B cell (primary cell): ENCODE measurements around the gene EPHB4. TPM values are rescaled to one million over a fixed set of nuclear protein-coding genes. Genes with fewer than 3 reads are reported as not detected.

ENCODE experiments used
- ATAC-seq: fragments of 200-7000 bp; cut with Tn5 transposase; one replicate; pipeline ENCODE4 v1.10.0; 2021; ENCODE audit warnings: low read depth, mild to moderate bottlenecking, moderate number of reproducible peaks, moderate library complexity
- CTCF ChIA-PET: fragments of 350-600 bp; sonication (Branson Sonifier 250); formaldehyde crosslinking; loops from one replicate; lab custom pipeline; 2021; ENCODE audit warnings: antibody characterized with exemption, inconsistent platforms; lab: Charles Lee
- POLR2A ChIA-PET: fragments of 350-600 bp; sonication (Branson Sonifier 250); formaldehyde crosslinking; loops from one replicate; lab custom pipeline; 2021; ENCODE audit warnings: antibody characterized with exemption; lab: Charles Lee
- DNase-seq: peaks from one replicate; pipeline ENCODE4 v3.0.0; 2013
- H2AFZ ChIP-seq: 2 replicates; pipeline ENCODE4 v1.6.1; 2012; ENCODE audit warnings: mild to moderate bottlenecking, low read depth, low read length; ENCODE audit not compliant: insufficient read depth, poor library complexity, severe bottlenecking
- H3K27ac ChIP-seq, 2 donors: 1 replicate in 1 of 2; 2 replicates in 1 of 2; pipeline ENCODE4 v1.5.1; 2012 to 2013; ENCODE audit warnings: low read length in 2 of 2, mild to moderate bottlenecking in 2 of 2, moderate library complexity in 1 of 2
- H3K27me3 ChIP-seq, 4 experiments: fragments of 200-600 bp in 1 of 4; sonication (generic) in 1 of 4; replicated peaks in 1 of 4; 1 replicate in 2 of 4; 2 replicates in 2 of 4; pipeline versions ENCODE4 v1.6.1 to v1.7.0; 2013 to 2016; ENCODE audit warnings: low read length in 3 of 4, mild to moderate bottlenecking in 2 of 4, mixed read lengths in 1 of 4, moderate library complexity in 1 of 4; ENCODE audit not compliant: insufficient read depth in 4 of 4, control insufficient read depth in 3 of 4; ENCODE audit errors: control extremely low read depth in 1 of 4
- H3K36me3 ChIP-seq, 2 experiments: replicated peaks in 1 of 2; 1 replicate in 1 of 2; 2 replicates in 1 of 2; pipeline versions ENCODE4 v1.6.1 to v1.7.1; 2013; ENCODE audit warnings: low read length in 1 of 2; ENCODE audit not compliant: insufficient read depth in 2 of 2, control insufficient read depth in 1 of 2; ENCODE audit errors: control extremely low read depth in 1 of 2, extremely low read depth in 1 of 2
- H3K4me1 ChIP-seq, 2 donors: fragments of 200-600 bp in 1 of 2; sonication (generic) in 1 of 2; 1 replicate in 1 of 2; 2 replicates in 1 of 2; pipeline versions ENCODE4 v1.5.1 to v1.6.1; 2013 to 2017; ENCODE audit warnings: low read length in 2 of 2; ENCODE audit not compliant: control insufficient read depth in 2 of 2, insufficient read depth in 2 of 2
- H3K4me2 ChIP-seq: replicated peaks from 2 replicates; pipeline ENCODE3; 2012; ENCODE audit warnings: mild to moderate bottlenecking, low read depth, low read length; ENCODE audit not compliant: poor library complexity, severe bottlenecking
- H3K4me3 ChIP-seq, 5 experiments: fragments of 200-600 bp in 1 of 5; sonication (generic) in 1 of 5; 1 replicate in 3 of 5; 2 replicates in 2 of 5; pipeline versions ENCODE4 v1.5.1 to v1.7.0; 2011 to 2016; ENCODE audit warnings: low read length in 4 of 5, mild to moderate bottlenecking in 4 of 5, low read depth in 2 of 5, control low read depth in 1 of 5, moderate library complexity in 1 of 5; ENCODE audit not compliant: insufficient read depth in 1 of 5; ENCODE audit errors: control extremely low read depth in 1 of 5, extremely low read depth in 1 of 5
- H3K79me2 ChIP-seq: fragments of 200-600 bp; sonication (generic); one replicate; pipeline ENCODE4 v1.6.0; 2016; ENCODE audit warnings: low read length; ENCODE audit not compliant: control insufficient read depth, insufficient read depth
- H3K9ac ChIP-seq: fragments of 200-600 bp; sonication (generic); 2 replicates; pipeline ENCODE4 v1.6.1; 2017; ENCODE audit warnings: mild to moderate bottlenecking, low read length, moderate library complexity
- H3K9me3 ChIP-seq, 3 donors: one replicate each; pipeline versions ENCODE4 v1.6.1 to v1.7.1; 2013; ENCODE audit warnings: low read length in 2 of 3; ENCODE audit not compliant: control insufficient read depth in 2 of 3, insufficient read depth in 1 of 3; ENCODE audit errors: control extremely low read depth in 1 of 3
- H4K20me1 ChIP-seq: 2 replicates; pipeline ENCODE4 v1.6.0; 2012; ENCODE audit warnings: mild to moderate bottlenecking, low read length; ENCODE audit not compliant: insufficient read depth, control insufficient read depth, poor library complexity, severe bottlenecking
- H3K27ac Mint-ChIP-seq: one replicate; pipeline ENCODE4 v1.8.0; 2021; ENCODE audit warnings: mixed read lengths
- H3K27me3 Mint-ChIP-seq: one replicate; pipeline ENCODE4 v1.8.0; 2021; ENCODE audit warnings: mixed read lengths
- H3K4me1 Mint-ChIP-seq: one replicate; pipeline ENCODE4 v1.8.0; 2021; ENCODE audit warnings: mixed read lengths
- H3K4me3 Mint-ChIP-seq: one replicate; pipeline ENCODE4 v1.8.0; 2021; ENCODE audit warnings: mixed read lengths
- H3K9me3 Mint-ChIP-seq: one replicate; pipeline ENCODE4 v1.8.0; 2022; ENCODE audit warnings: mixed read lengths; ENCODE audit not compliant: insufficient read depth
- EZH2 ChIP-seq: IDR thresholded peaks from 2 replicates; pipeline ENCODE4 v1.6.1; 2012; ENCODE audit warnings: borderline replicate concordance, low read depth, mild to moderate bottlenecking, moderate library complexity, low read length; ENCODE audit not compliant: insufficient read depth, poor library complexity, severe bottlenecking
- WGBS: methylation state at CpG from one replicate; pipeline ENCODE4 v1.1.5; 2013; ENCODE audit warnings: missing lambda C conversion rate; ENCODE audit not compliant: insufficient coverage; 5-methylcytosine and 5-hydroxymethylcytosine counted together
- intact Hi-C: fragments of 100-400 bp; cut with micrococcal nuclease; formaldehyde crosslinking; loops from one replicate; pipeline ENCODE4 v1.10.0; 2022
- polyA plus RNA-seq: library from polyadenylated mRNA; depleted of rRNA; stranded (reverse); fragments of >200 nt; gene quantifications from 2 replicates; pipeline ENCODE4 v1.2.3, GENCODE V29; 2012
- total RNA-seq, 2 donors: library from RNA; stranded (reverse); fragments of 120-200 nt in 1 of 2; gene quantifications; 1 replicate in 1 of 2; 2 replicates in 1 of 2; pipeline versions ENCODE4 v1.2.3 to v1.2.4, GENCODE V29; 2013 to 2022
- TF ChIP-seq, protein P1 (sequence below): fragments of 200-600 bp; IDR thresholded peaks from one replicate; pipeline ENCODE4 v1.8.0; 2022; ENCODE audit warnings: antibody characterized with exemption, mild to moderate bottlenecking

The EPHB4 gene
- total and polyA plus RNA-seq, 2 donors (not counting 1 experiment from before 2014, with no cell fraction given) = 3.9 to 12.0 TPM

DNA sequence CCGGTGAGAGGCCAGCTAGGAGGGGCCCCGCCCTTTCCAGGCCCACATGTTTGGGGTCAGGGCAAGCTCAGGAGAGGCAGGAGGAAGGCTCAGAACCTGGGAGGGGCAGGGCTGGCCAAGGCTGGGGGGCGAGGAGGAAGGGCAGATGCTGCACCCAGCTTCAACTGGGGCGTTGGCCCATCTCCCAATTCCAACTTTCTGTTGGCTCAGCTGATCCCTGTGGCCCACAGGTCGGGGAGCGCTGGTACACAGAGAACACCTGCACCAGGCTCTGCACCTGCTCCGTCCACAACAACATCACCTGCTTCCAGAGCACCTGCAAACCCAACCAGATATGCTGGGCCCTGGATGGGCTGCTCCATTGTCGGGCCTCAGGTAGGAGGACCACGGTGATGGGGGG is 53.8 kb downstream of the EPHB4 start:
- TF ChIP-seq, protein P1, sequence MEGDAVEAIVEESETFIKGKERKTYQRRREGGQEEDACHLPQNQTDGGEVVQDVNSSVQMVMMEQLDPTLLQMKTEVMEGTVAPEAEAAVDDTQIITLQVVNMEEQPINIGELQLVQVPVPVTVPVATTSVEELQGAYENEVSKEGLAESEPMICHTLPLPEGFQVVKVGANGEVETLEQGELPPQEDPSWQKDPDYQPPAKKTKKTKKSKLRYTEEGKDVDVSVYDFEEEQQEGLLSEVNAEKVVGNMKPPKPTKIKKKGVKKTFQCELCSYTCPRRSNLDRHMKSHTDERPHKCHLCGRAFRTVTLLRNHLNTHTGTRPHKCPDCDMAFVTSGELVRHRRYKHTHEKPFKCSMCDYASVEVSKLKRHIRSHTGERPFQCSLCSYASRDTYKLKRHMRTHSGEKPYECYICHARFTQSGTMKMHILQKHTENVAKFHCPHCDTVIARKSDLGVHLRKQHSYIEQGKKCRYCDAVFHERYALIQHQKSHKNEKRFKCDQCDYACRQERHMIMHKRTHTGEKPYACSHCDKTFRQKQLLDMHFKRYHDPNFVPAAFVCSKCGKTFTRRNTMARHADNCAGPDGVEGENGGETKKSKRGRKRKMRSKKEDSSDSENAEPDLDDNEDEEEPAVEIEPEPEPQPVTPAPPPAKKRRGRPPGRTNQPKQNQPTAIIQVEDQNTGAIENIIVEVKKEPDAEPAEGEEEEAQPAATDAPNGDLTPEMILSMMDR = no peak
- TF ChIP-seq EZH2 = no peak
- no peak overlapping the region for H3K4me3 ChIP-seq

DNA sequence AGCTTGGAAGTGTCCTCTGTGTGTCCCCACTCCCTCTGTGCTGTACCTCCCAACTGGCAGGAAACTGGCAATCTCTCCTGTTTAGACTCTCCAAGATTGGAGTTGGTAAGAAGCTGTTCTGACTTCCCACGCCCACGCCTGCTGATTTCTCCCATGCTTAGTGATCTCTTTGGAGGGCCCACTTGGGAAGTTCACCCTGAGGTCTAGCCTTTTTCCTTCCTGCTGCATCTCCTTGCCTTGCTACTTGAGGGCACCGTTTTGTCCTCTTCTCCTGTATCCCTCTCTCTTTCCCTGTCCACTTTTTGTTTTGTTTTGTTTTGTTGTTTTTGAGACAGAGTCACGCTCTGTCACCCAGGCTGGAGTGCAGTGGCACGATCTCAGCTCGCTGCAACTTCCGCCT is 58.5 kb downstream of the EPHB4 start:
- Histone ChIP-seq H3K27ac (no peak overlapping the region), H3K4me2 (no peak overlapping the region), H3K4me1 (no peaks in the 10 kb centered on the region), H3K79me2 (no peaks in the 10 kb centered on the region), H3K9me3 (peaks cover 0 to 4% (median 0%) of the 10 kb centered on the region in 3 donors), H3K9ac (no peak overlapping the region), H3K36me3 (no peaks in the 10 kb centered on the region), H4K20me1 (no peaks in the 10 kb centered on the region), H2AFZ (no peak overlapping the region), H3K4me3 (no peak overlapping the region), H3K27me3 (peaks cover 0 to 1% (median 0%) of the 10 kb centered on the region in 4 experiments)
- TF ChIP-seq EZH2 = no peak
- no peak overlapping the region for H3K4me3 Mint-ChIP-seq
- intact Hi-C loops = no loop called here
- H3K4me1 Mint-ChIP-seq = no peaks in the 10 kb centered on the region
- POLR2A ChIA-PET = no interaction called here
- no peak overlapping the region for H3K27ac Mint-ChIP-seq
- ATAC-seq = no peak
- 91% methylated on average over 6 of the region's 7 CpGs for WGBS
- peaks cover 11% of the 10 kb centered on the region for H3K27me3 Mint-ChIP-seq
- DNase-seq = no peak
- H3K9me3 Mint-ChIP-seq = no peaks in the 10 kb centered on the region
- CTCF ChIA-PET = no interaction called here

More for the DNA sequence above, 53.8 kb downstream of the EPHB4 start:
- H4K20me1 ChIP-seq = no peaks in the 10 kb centered on the region
- H3K79me2 ChIP-seq = no peaks in the 10 kb centered on the region
- H2AFZ ChIP-seq = no peak overlapping the region
- ATAC-seq (no peak), DNase-seq (no peak)
- H3K9ac ChIP-seq = no peak overlapping the region
- intact Hi-C loops = no loop called here
- ChIA-PET CTCF (interaction anchor here (0.6 kb wide), 1 partner anchor 924 kb away, joined by 3 read pairs; no protein-coding TSS in a partner anchor), POLR2A (no interaction called here)
- no peaks in the 10 kb centered on the region for H3K4me1 ChIP-seq
- Mint-ChIP-seq H3K27me3 (peaks cover 11% of the 10 kb centered on the region), H3K9me3 (no peaks in the 10 kb centered on the region), H3K4me3 (no peak overlapping the region), H3K4me1 (no peaks in the 10 kb centered on the region), H3K27ac (no peak overlapping the region)
- no peak overlapping the region for H3K4me2 ChIP-seq
- no peaks in the 10 kb centered on the region for H3K36me3 ChIP-seq
- peaks cover 0 to 4% (median 0%) of the 10 kb centered on the region in 3 donors for H3K9me3 ChIP-seq
- H3K27me3 ChIP-seq = peaks cover 0 to 3% (median 1%) of the 10 kb centered on the region in 4 experiments
- WGBS = 84% methylated on average over 9 of the region's 9 CpGs
- no peak overlapping the region for H3K27ac ChIP-seq
